Lower leg skin (tissue), 3 donors: Measurements from ENCODE around the gene KDM4D.

Experiments used
- POLR2A ChIP-seq, 2 donors: fragments of 450-650 bp; IDR thresholded peaks; one replicate each; pipeline ENCODE4 v1.6.1; 2016 to 2017; ENCODE audit warnings: antibody characterized with exemption in 2 of 2, mild to moderate bottlenecking in 1 of 2, moderate library complexity in 1 of 2
- TF ChIP-seq, protein P1 (sequence below), 3 donors: fragments of 450-650 bp; IDR thresholded peaks; one replicate each; pipeline ENCODE4 v1.5.1; 2016; ENCODE audit warnings: antibody characterized with exemption in 3 of 3, mild to moderate bottlenecking in 3 of 3, moderate library complexity in 2 of 3

DNA sequence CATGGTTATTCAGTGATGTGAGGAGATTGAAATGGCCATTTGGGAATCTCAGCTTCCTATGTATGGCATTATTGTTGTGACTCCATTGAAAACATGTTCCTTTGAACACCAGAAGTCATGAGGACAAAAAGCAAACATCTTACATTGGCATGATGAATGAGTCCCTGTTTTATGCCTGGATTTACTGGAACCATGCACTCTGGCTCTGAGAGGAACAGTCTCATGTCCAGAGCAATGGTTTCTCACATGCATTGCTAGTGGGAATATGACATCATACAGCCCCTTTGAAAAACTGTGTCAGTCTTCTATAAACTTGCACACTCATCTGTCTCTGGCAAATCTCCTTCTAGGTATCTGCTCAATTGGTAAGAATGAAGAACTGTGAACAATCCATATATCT lies 72.3 kb downstream of the KDM4D start:
- TF ChIP-seq, protein P1, sequence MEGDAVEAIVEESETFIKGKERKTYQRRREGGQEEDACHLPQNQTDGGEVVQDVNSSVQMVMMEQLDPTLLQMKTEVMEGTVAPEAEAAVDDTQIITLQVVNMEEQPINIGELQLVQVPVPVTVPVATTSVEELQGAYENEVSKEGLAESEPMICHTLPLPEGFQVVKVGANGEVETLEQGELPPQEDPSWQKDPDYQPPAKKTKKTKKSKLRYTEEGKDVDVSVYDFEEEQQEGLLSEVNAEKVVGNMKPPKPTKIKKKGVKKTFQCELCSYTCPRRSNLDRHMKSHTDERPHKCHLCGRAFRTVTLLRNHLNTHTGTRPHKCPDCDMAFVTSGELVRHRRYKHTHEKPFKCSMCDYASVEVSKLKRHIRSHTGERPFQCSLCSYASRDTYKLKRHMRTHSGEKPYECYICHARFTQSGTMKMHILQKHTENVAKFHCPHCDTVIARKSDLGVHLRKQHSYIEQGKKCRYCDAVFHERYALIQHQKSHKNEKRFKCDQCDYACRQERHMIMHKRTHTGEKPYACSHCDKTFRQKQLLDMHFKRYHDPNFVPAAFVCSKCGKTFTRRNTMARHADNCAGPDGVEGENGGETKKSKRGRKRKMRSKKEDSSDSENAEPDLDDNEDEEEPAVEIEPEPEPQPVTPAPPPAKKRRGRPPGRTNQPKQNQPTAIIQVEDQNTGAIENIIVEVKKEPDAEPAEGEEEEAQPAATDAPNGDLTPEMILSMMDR (IDR thresholded peaks at IDR 0.05): no peak
- no peak for TF ChIP-seq POLR2A (IDR thresholded peaks at IDR 0.05)
